Nephron (organoid): ENCODE measurements around the gene RBM15B.

ENCODE experiments used
- H3K27ac Mint-ChIP-seq, 3 experiments: 2 replicates each; pipeline ENCODE4 v1.8.0; 2020; ENCODE audit warnings: mixed read lengths in 3 of 3, mild to moderate bottlenecking in 2 of 3, moderate library complexity in 1 of 3
- H3K27me3 Mint-ChIP-seq: 2 replicates; pipeline ENCODE4 v1.8.0; 2021; ENCODE audit warnings: low read depth, mild to moderate bottlenecking, moderate library complexity, mixed read lengths
- H3K36me3 Mint-ChIP-seq: 2 replicates; pipeline ENCODE4 v1.8.0; 2020; ENCODE audit warnings: low read depth, mixed read lengths
- H3K4me1 Mint-ChIP-seq: 2 replicates; pipeline ENCODE4 v1.8.0; 2020; ENCODE audit warnings: mixed read lengths
- H3K4me3 Mint-ChIP-seq, 3 experiments: 2 replicates each; pipeline ENCODE4 v1.8.0; 2020; ENCODE audit warnings: mild to moderate bottlenecking in 3 of 3, mixed read lengths in 3 of 3, moderate library complexity in 2 of 3
- H3K9me3 Mint-ChIP-seq: 2 replicates; pipeline ENCODE4 v1.8.0; 2020; ENCODE audit warnings: mixed read lengths
- TF ChIP-seq, protein P1 (sequence below), 3 experiments: fragments of 200-600 bp; sonication (generic); IDR thresholded peaks; one replicate each; pipeline ENCODE4 v1.5.0; 2021; ENCODE audit warnings: antibody characterized with exemption in 3 of 3; ENCODE audit not compliant: unreplicated experiment in 3 of 3

The RBM15B gene, protein sequence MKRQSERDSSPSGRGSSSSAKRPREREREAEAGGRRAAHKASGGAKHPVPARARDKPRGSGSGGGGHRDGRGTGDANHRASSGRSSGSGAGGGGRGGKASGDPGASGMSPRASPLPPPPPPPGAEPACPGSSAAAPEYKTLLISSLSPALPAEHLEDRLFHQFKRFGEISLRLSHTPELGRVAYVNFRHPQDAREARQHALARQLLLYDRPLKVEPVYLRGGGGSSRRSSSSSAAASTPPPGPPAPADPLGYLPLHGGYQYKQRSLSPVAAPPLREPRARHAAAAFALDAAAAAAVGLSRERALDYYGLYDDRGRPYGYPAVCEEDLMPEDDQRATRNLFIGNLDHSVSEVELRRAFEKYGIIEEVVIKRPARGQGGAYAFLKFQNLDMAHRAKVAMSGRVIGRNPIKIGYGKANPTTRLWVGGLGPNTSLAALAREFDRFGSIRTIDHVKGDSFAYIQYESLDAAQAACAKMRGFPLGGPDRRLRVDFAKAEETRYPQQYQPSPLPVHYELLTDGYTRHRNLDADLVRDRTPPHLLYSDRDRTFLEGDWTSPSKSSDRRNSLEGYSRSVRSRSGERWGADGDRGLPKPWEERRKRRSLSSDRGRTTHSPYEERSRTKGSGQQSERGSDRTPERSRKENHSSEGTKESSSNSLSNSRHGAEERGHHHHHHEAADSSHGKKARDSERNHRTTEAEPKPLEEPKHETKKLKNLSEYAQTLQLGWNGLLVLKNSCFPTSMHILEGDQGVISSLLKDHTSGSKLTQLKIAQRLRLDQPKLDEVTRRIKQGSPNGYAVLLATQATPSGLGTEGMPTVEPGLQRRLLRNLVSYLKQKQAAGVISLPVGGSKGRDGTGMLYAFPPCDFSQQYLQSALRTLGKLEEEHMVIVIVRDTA

GRCh38 chr3:51391075-51391565, at the start of gene RBM15B:
RBM15B (plus strand) TSS chr3:51391285; CDS start chr3:51391400, 115 bp downstream.
- Mint-ChIP-seq H3K27ac (peak within 1 kb of the TSS in 2 of 3 experiments; percentile 72 to 79), H3K9me3 (no peaks in the 10 kb centered on the region), H3K4me1 (peaks cover 55% of the 10 kb centered on the region), H3K27me3 (no peaks in the 10 kb centered on the region), H3K36me3 (peaks cover 60% of the 10 kb centered on the region), H3K4me3 (peak within 1 kb of the TSS; percentile 85 to 87 (median 85))
- TF ChIP-seq, protein P1, sequence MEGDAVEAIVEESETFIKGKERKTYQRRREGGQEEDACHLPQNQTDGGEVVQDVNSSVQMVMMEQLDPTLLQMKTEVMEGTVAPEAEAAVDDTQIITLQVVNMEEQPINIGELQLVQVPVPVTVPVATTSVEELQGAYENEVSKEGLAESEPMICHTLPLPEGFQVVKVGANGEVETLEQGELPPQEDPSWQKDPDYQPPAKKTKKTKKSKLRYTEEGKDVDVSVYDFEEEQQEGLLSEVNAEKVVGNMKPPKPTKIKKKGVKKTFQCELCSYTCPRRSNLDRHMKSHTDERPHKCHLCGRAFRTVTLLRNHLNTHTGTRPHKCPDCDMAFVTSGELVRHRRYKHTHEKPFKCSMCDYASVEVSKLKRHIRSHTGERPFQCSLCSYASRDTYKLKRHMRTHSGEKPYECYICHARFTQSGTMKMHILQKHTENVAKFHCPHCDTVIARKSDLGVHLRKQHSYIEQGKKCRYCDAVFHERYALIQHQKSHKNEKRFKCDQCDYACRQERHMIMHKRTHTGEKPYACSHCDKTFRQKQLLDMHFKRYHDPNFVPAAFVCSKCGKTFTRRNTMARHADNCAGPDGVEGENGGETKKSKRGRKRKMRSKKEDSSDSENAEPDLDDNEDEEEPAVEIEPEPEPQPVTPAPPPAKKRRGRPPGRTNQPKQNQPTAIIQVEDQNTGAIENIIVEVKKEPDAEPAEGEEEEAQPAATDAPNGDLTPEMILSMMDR (IDR thresholded peaks at IDR 0.05; ENCODE audit: unreplicated experiment in 3 of 3): peak in 1 of 3 experiments; percentile 93

DNA sequence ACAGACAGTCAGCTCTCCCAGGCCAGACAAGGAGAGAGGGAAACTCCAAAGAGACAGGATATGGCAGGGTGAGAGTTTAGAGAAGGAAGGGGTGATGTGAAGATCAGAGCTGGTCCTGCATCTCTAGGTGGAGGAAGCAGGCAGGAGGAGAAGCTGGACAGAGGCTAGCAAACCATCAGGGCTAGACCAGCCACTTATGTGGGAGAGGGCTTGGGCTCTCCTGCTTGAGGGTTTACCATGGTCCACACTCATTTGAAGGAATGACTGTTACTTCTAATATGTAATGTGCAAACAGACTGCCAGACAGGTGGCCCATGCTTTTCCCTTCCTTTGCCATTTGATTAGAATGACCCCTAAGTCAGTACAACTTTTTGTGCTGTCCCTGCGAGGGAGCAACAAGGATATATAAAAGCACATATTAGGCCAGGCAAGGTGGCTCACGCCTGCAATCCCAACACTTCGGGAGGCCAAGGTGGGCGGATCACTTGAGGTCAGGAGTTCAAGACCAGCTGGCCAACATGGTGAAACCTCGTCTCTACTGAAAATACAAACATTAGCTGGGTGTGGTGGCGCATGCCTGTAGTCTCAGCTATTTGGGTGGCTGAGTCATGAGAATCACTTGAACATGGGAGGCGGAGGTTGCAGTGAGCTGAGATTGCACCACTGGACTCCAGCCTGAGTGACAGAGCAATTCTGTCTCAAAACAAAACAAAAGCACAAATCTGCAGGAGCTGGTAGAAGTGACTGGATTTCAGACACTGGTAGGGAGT, 47.0 kb upstream of the RBM15B start:
- peaks cover 12% of the 10 kb centered on the region for H3K27me3 Mint-ChIP-seq
- H3K36me3 Mint-ChIP-seq: no peaks in the 10 kb centered on the region
- no peak overlapping the region for H3K27ac Mint-ChIP-seq
- H3K9me3 Mint-ChIP-seq: no peaks in the 10 kb centered on the region
- H3K4me3 Mint-ChIP-seq: no peak overlapping the region
- peaks cover 16% of the 10 kb centered on the region for H3K4me1 Mint-ChIP-seq
- TF ChIP-seq, protein P1 (IDR thresholded peaks at IDR 0.05; ENCODE audit: unreplicated experiment in 3 of 3): no peak

DNA sequence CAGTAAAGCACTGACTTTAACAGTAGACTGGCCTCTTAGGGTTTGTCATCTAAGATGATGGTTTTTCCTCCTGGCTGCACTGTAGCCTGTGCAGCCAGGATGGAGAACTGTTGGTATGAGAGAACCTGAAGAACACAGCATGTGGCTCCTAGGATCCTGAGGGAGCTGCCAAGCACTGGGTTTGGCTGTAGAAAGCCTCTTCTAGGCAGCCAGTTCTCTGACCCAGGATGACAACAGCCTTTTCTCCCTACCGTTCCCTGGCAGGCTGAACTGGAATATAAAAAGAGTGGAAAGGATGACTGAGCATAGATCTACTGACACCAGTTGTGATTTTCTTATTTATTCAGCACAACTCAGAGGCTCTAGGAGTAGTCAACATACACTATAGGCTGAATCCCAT, 40.3 kb upstream of the RBM15B start:
- H3K4me3 Mint-ChIP-seq: no peak overlapping the region
- TF ChIP-seq, protein P1 (IDR thresholded peaks at IDR 0.05; ENCODE audit: unreplicated experiment in 3 of 3): no peak
- H3K9me3 Mint-ChIP-seq: no peaks in the 10 kb centered on the region
- no peaks in the 10 kb centered on the region for H3K36me3 Mint-ChIP-seq
- H3K4me1 Mint-ChIP-seq: no peaks in the 10 kb centered on the region
- peaks cover 4% of the 10 kb centered on the region for H3K27me3 Mint-ChIP-seq
- H3K27ac Mint-ChIP-seq: no peak overlapping the region

DNA sequence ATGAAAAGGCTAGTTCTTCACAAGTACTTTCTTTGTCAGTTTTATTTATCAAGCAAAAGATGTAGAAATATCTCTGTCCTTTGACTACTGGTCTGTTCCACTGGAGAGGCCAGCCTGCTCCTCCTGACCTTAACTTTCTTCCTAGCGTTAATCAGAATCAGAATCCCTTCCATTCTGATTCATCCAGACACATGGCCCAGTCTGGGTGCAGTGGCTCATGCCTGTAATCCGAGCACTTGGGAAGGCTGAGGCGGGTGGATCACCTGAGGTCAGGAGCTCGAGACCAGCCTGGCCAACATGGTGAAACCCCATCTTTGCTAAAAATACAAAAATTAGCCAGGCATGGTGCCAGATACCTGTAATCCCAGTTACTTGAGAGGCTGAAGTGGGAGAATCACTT, 38.0 kb upstream of the RBM15B start:
- Mint-ChIP-seq H3K27me3 (peaks cover 4% of the 10 kb centered on the region), H3K9me3 (no peaks in the 10 kb centered on the region), H3K27ac (no peak overlapping the region), H3K4me1 (no peaks in the 10 kb centered on the region), H3K4me3 (no peak overlapping the region), H3K36me3 (no peaks in the 10 kb centered on the region)
- TF ChIP-seq, protein P1 (IDR thresholded peaks at IDR 0.05; ENCODE audit: unreplicated experiment in 3 of 3): no peak

DNA sequence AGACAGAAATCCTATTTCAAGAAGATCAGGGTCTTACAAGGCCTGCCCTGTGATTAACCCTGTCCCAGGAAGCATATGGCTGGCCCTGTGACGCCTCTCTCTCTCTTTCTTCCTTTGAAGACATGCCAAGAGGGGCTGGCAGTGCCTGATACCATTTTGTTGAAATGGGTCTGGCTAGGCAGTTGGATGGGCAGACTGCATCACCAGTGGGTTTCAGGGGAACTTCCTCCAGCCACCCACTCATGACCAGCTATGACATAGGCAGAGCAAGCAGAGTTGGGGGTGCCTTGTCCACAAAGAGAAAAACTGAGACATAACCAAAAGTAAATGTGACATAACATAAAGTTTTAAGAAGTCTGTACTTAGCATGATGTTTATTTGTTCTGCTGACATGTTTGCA, 37.4 kb upstream of the RBM15B start:
- Mint-ChIP-seq H3K27ac (no peak overlapping the region), H3K9me3 (no peaks in the 10 kb centered on the region), H3K36me3 (no peaks in the 10 kb centered on the region), H3K27me3 (peaks cover 4% of the 10 kb centered on the region), H3K4me1 (no peaks in the 10 kb centered on the region), H3K4me3 (no peak overlapping the region)
- TF ChIP-seq, protein P1 (IDR thresholded peaks at IDR 0.05; ENCODE audit: unreplicated experiment in 3 of 3): no peak
